HG03342 (cell line): Measurements from ENCODE around the gene MACO1.

ENCODE experiments used
- ATAC-seq: cut with Tn5 transposase; IDR thresholded peaks from one replicate; pipeline ENCODE4 v1.9.1; 2021; ENCODE audit warnings: mild to moderate bottlenecking, moderate library complexity; ENCODE audit not compliant: unreplicated experiment

The MACO1 gene

GRCh38 chr1:25540750-25541342 is 110.1 kb downstream of the MACO1 start:
- no peak for ATAC-seq

GRCh38 chr1:25541425-25541824 is 110.7 kb downstream of the MACO1 start:
- no peak for ATAC-seq

GRCh38 chr1:25541889-25542658 is 111.4 kb downstream of the MACO1 start:
- ATAC-seq: no peak

GRCh38 chr1:25543005-25543424 is 112.3 kb downstream of the MACO1 start:
- no peak for ATAC-seq

GRCh38 chr1:25543425-25544242 is 112.9 kb downstream of the MACO1 start, which contains the start of gene LDLRAP1:
TSS of gene LDLRAP1 (plus strand) at chr1:25543606. CDS start at chr1:25543699, 93 bp downstream.
- peak; percentile 63 for ATAC-seq

GRCh38 chr1:25544243-25544764 is 113.6 kb downstream of the MACO1 start:
- ATAC-seq: no peak

GRCh38 chr1:25544819-25545218 is 114.1 kb downstream of the MACO1 start:
- no peak for ATAC-seq

GRCh38 chr1:25545767-25546166 is 115.1 kb downstream of the MACO1 start:
- no peak for ATAC-seq

GRCh38 chr1:25546193-25546592 is 115.5 kb downstream of the MACO1 start:
- ATAC-seq: no peak

GRCh38 chr1:25548601-25549000 is 117.9 kb downstream of the MACO1 start:
- no peak for ATAC-seq

GRCh38 chr1:25549273-25550154 is 118.8 kb downstream of the MACO1 start:
- ATAC-seq: peak; percentile 81
